PC-9 (cell line): ENCODE data around the gene USP54. TPM values are rescaled to one million over a fixed set of nuclear protein-coding genes. Genes with fewer than 3 reads are reported as not detected.

Experiments used
- BruUV-seq: library from RNA; stranded (reverse); fragments of 400-500 nt; replicated peaks from 2 replicates; lab custom pipeline; 2021; lab: Mats Ljungman, UMichigan
- CTCF ChIA-PET: fragments of 300-600 bp; sonication (Branson Sonifier 250); formaldehyde crosslinking; loops from one replicate; lab custom pipeline; 2022; ENCODE audit warnings: antibody characterized with exemption; lab: Charles Lee
- POLR2A ChIA-PET: fragments of 300-600 bp; sonication (Branson Sonifier 250); formaldehyde crosslinking; loops from one replicate; lab custom pipeline; 2022; ENCODE audit warnings: antibody characterized with exemption; ENCODE audit not compliant: unreplicated experiment; lab: Charles Lee
- DNase-seq, 2 experiments: peaks; one replicate each; pipeline versions ENCODE4 v3.0.0 to v3.0.0-alpha.2; 2015 to 2022; ENCODE audit warnings: mixed read lengths in 1 of 2
- H2AFZ ChIP-seq: fragments of 200-600 bp; sonication (generic); 2 replicates; pipeline ENCODE4 v1.8.1; 2017; ENCODE audit warnings: antibody characterized with exemption
- H3F3A ChIP-seq: fragments of 200-600 bp; sonication (generic); 2 replicates; pipeline ENCODE4 v1.8.1; 2017; ENCODE audit warnings: antibody characterized with exemption, mild to moderate bottlenecking, low read depth; ENCODE audit not compliant: insufficient read depth
- H3K27ac ChIP-seq: fragments of 200-600 bp; sonication (generic); 2 replicates; pipeline ENCODE4 v1.6.1; 2016; ENCODE audit warnings: mixed run types
- H3K27me3 ChIP-seq: fragments of 200-600 bp; sonication (generic); 2 replicates; pipeline ENCODE4 v1.6.1; 2016; ENCODE audit warnings: low read depth, mixed run types; ENCODE audit not compliant: insufficient read depth
- H3K36me3 ChIP-seq: fragments of 200-600 bp; sonication (generic); 2 replicates; pipeline ENCODE4 v1.6.1; 2016; ENCODE audit warnings: low read depth, mixed run types
- H3K4me1 ChIP-seq: fragments of 200-600 bp; sonication (generic); replicated peaks from 2 replicates; pipeline ENCODE4 v1.6.1; 2016; ENCODE audit warnings: mixed run types; ENCODE audit not compliant: insufficient read depth
- H3K4me2 ChIP-seq: fragments of 200-600 bp; sonication (generic); 2 replicates; pipeline ENCODE4 v1.6.1; 2017; ENCODE audit warnings: mixed run types
- H3K4me3 ChIP-seq: fragments of 200-600 bp; sonication (generic); 2 replicates; pipeline ENCODE4 v1.6.1; 2016; ENCODE audit warnings: mixed run types
- H3K79me2 ChIP-seq: fragments of 200-600 bp; sonication (generic); 2 replicates; pipeline ENCODE4 v1.6.1; 2017; ENCODE audit warnings: low read depth, mixed run types
- H3K9me2 ChIP-seq: fragments of 200-600 bp; sonication (generic); 2 replicates; pipeline ENCODE4 v1.8.1; 2017; ENCODE audit warnings: mild to moderate bottlenecking; ENCODE audit not compliant: insufficient read depth
- H3K9me3 ChIP-seq: fragments of 200-600 bp; sonication (generic); 2 replicates; pipeline ENCODE4 v1.8.1; 2016; ENCODE audit warnings: low read depth; ENCODE audit not compliant: insufficient read depth
- H4K20me1 ChIP-seq: fragments of 200-600 bp; sonication (generic); 2 replicates; pipeline ENCODE4 v1.8.1; 2017; ENCODE audit not compliant: insufficient read depth
- CTCF ChIP-seq: fragments of 200-600 bp; sonication (generic); conservative IDR thresholded peaks from 2 replicates; pipeline ENCODE4 v1.6.1; 2017; ENCODE audit warnings: mixed run types, antibody characterized with exemption, mild to moderate bottlenecking, moderate library complexity
- EZH2 ChIP-seq: fragments of 200-600 bp; sonication (generic); IDR thresholded peaks from 2 replicates; pipeline ENCODE4 v1.8.0; 2017; ENCODE audit warnings: antibody characterized with exemption, low read depth
- intact Hi-C: fragments of 100-400 bp; cut with micrococcal nuclease; formaldehyde crosslinking; loops from one replicate; pipeline ENCODE4 v1.10.0; 2022; ENCODE audit not compliant: unreplicated experiment
- total RNA-seq: library from RNA; stranded (reverse); gene quantifications from 2 replicates; pipeline ENCODE4 v1.2.3, GENCODE V29; 2021

The USP54 gene
- total RNA-seq, 1 experiment from 2014 or later: 52.4 TPM

GRCh38 chr10:73586583-73586984, 4.6 kb downstream of the USP54 start:
- Histone ChIP-seq H2AFZ (no peak overlapping the region), H3K36me3 (0 out of 2 replicates have a peak, but pooled peaks cover 6% of the 10 kb centered on the region), H3K27me3 (no peaks in the 10 kb centered on the region), H3K4me3 (peak overlapping the region; percentile 13; the same call in 1 of the 2 replicates), H3K27ac (peak overlapping the region; percentile 68), H4K20me1 (no peaks in the 10 kb centered on the region), H3K4me2 (peak overlapping the region; percentile 63), H3K4me1 (peaks cover 58% of the 10 kb centered on the region), H3K9me3 (peaks cover 7% of the 10 kb centered on the region; the same call in 1 of the 2 replicates), H3K79me2 (peaks cover 50% of the 10 kb centered on the region), H3K9me2 (no peaks in the 10 kb centered on the region), H3F3A (peaks cover 52% of the 10 kb centered on the region)
- intact Hi-C loops: no loop called here
- peak; percentile 17 to 93 for DNase-seq
- ChIA-PET POLR2A (interaction anchor here (0.6 to 0.7 kb wide), 4 partner anchors 10 to 377 kb away, joined by 3 to 7 read pairs (median 5); no protein-coding TSS in a partner anchor), CTCF (no interaction called here)
- no TSS peak for BruUV-seq
- TF ChIP-seq EZH2 (no peak), CTCF (no peak)

GRCh38 chr10:73585327-73585726, 5.8 kb downstream of the USP54 start:
- no peak for DNase-seq
- peaks cover 39% of the 10 kb centered on the region for H3F3A ChIP-seq
- no peaks in the 10 kb centered on the region for H3K9me2 ChIP-seq
- TF ChIP-seq EZH2 (no peak), CTCF (no peak)
- no peak overlapping the region for H3K4me2 ChIP-seq
- no TSS peak for BruUV-seq
- ChIA-PET POLR2A (interaction anchor here (0.6 kb wide), 1 partner anchor 338 kb away, joined by 3 read pairs; no protein-coding TSS in a partner anchor), CTCF (no interaction called here)
- H3K4me1 ChIP-seq: peaks cover 47% of the 10 kb centered on the region
- peaks cover 50% of the 10 kb centered on the region for H3K79me2 ChIP-seq
- no peak overlapping the region for H2AFZ ChIP-seq
- H4K20me1 ChIP-seq: no peaks in the 10 kb centered on the region
- H3K27ac ChIP-seq: no peak overlapping the region
- 0 out of 2 replicates have a peak, but pooled peaks cover 6% of the 10 kb centered on the region for H3K36me3 ChIP-seq
- H3K4me3 ChIP-seq: no peak overlapping the region
- intact Hi-C loops: no loop called here
- H3K9me3 ChIP-seq: peaks cover 7% of the 10 kb centered on the region; the same call in 1 of the 2 replicates
- H3K27me3 ChIP-seq: no peaks in the 10 kb centered on the region

- Histone ChIP-seq H3K36me3 (0 out of 2 replicates have a peak, but pooled peaks cover 6% of the 10 kb centered on the region), H3K27ac (no peak overlapping the region), H3K4me2 (no peak overlapping the region), H3K79me2 (peaks cover 44% of the 10 kb centered on the region), H3K4me3 (no peak overlapping the region), H3F3A (peaks cover 35% of the 10 kb centered on the region), H4K20me1 (no peaks in the 10 kb centered on the region), H3K9me3 (peaks cover 7% of the 10 kb centered on the region; the same call in 1 of the 2 replicates), H3K9me2 (no peaks in the 10 kb centered on the region), H3K27me3 (no peaks in the 10 kb centered on the region), H2AFZ (no peak overlapping the region), H3K4me1 (peaks cover 41% of the 10 kb centered on the region)
- intact Hi-C loops: no loop called here
- BruUV-seq: no TSS peak
- ChIA-PET POLR2A (interaction anchor here (0.6 kb wide), 1 partner anchor 206 kb away, joined by 5 read pairs; no protein-coding TSS in a partner anchor), CTCF (no interaction called here)
- TF ChIP-seq EZH2 (no peak), CTCF (no peak)
- DNase-seq: no peak
Observed at GRCh38 chr10:73584737-73585136, 6.4 kb downstream of the USP54 start.
